Activated CD8-positive, alpha-beta memory T cell treated with anti-CD3 and anti-CD28 coated beads, Interleukin-2, amount 50 U/mL, for 24 hours (primary cell): ENCODE results near the gene SORD.
"Not testable (repeated sequence)": the region's sequence is repeated elsewhere in the genome, so short reads cannot be mapped to it uniquely, and the experiment has no call there.

Experiments used
- DNase-seq: peaks from one replicate; pipeline ENCODE4 v3.0.0-alpha.2; 2020; ENCODE audit errors: extremely low read depth

SORD gene

GRCh38 chr15:45062301-45062700 is 39.3 kb downstream of the SORD start:
- DNase-seq: not testable (repeated sequence)

- DNase-seq: no peak
Observed at GRCh38 chr15:45064386-45064785, 41.4 kb downstream of the SORD start.

GRCh38 chr15:45069942-45070360 is 47.0 kb downstream of the SORD start:
- not testable (repeated sequence) for DNase-seq

GRCh38 chr15:45073602-45074001 is 50.6 kb downstream of the SORD start:
- DNase-seq: not testable (repeated sequence)

GRCh38 chr15:45075440-45076320 is 52.7 kb downstream of the SORD start:
- not testable (repeated sequence) for DNase-seq

GRCh38 chr15:45077391-45077790 is 54.4 kb downstream of the SORD start:
- not testable (repeated sequence) for DNase-seq

- not testable (repeated sequence) for DNase-seq
Observed at GRCh38 chr15:45079201-45079600, 56.2 kb downstream of the SORD start.

- not testable (repeated sequence) for DNase-seq
Observed at GRCh38 chr15:45079628-45080246, 56.7 kb downstream of the SORD start.

GRCh38 chr15:45080593-45080992 is 57.6 kb downstream of the SORD start:
- DNase-seq: not testable (repeated sequence)

- DNase-seq: not testable (repeated sequence)
Observed at GRCh38 chr15:45082412-45082811, 59.4 kb downstream of the SORD start.

GRCh38 chr15:45083223-45083622 is 60.2 kb downstream of the SORD start:
- no peak for DNase-seq

- no peak for DNase-seq
Observed at GRCh38 chr15:45084163-45084562, 61.2 kb downstream of the SORD start.

- no peak for DNase-seq
Observed at GRCh38 chr15:45087513-45087912, 64.5 kb downstream of the SORD start.

- DNase-seq: no peak
Observed at GRCh38 chr15:45088801-45089711, 66.1 kb downstream of the SORD start.

- DNase-seq: no peak
Observed at GRCh38 chr15:45089712-45090373, 66.8 kb downstream of the SORD start.

GRCh38 chr15:45091161-45091560 is 68.2 kb downstream of the SORD start:
- no peak for DNase-seq

GRCh38 chr15:45091576-45091975 is 68.6 kb downstream of the SORD start:
- no peak for DNase-seq

- DNase-seq: no peak
Observed at GRCh38 chr15:45093013-45093412, 70.0 kb downstream of the SORD start.

- DNase-seq: no peak
Observed at GRCh38 chr15:45093622-45094357, 70.8 kb downstream of the SORD start.

GRCh38 chr15:45094358-45094730 is 71.3 kb downstream of the SORD start:
- DNase-seq: no peak

- DNase-seq: no peak
Observed at GRCh38 chr15:45095661-45096060, 72.7 kb downstream of the SORD start.
